Left ventricle myocardium inferior (tissue), 1 donor: ENCODE data around the gene CWC27. TPM values are rescaled to one million over a fixed set of nuclear protein-coding genes. Genes with fewer than 3 reads are reported as not detected.
A peak's percentile ranks its signal among the peaks of the same experiment; 100 is the strongest.

ENCODE experiments used
- DNase-seq: peaks from one replicate; pipeline ENCODE4 v3.0.0-alpha.2; 2020
- H3K27ac ChIP-seq: fragments of 200-600 bp; replicated peaks from 2 replicates; pipeline ENCODE4 v1.8.0; 2021
- H3K27me3 ChIP-seq: fragments of 200-600 bp; 2 replicates; pipeline ENCODE4 v1.8.0; 2021; ENCODE audit warnings: low read depth
- H3K36me3 ChIP-seq: fragments of 200-600 bp; 2 replicates; pipeline ENCODE4 v1.8.0; 2021
- H3K4me1 ChIP-seq: fragments of 200-600 bp; 2 replicates; pipeline ENCODE4 v1.8.0; 2021
- H3K4me3 ChIP-seq: fragments of 200-600 bp; 2 replicates; pipeline ENCODE4 v1.8.0; 2021; ENCODE audit warnings: mild to moderate bottlenecking, moderate library complexity
- H3K9me3 ChIP-seq: fragments of 200-600 bp; replicated peaks from 2 replicates; pipeline ENCODE4 v1.8.0; 2021
- CTCF ChIP-seq: fragments of 200-600 bp; IDR thresholded peaks from 2 replicates; pipeline ENCODE4 v1.8.0; 2021; ENCODE audit warnings: antibody characterized with exemption, mild to moderate bottlenecking, borderline replicate concordance
- intact Hi-C: fragments of 100-400 bp; cut with micrococcal nuclease; formaldehyde crosslinking; loops from one replicate; pipeline ENCODE4 v1.11.0; 2022
- total RNA-seq: library from RNA; stranded (reverse); fragmentation: NEBNext Ultra II Directional; extraction: Animal tissue kit (Norgen Biotek cat#: 25700); gene quantifications from one replicate; pipeline ENCODE4 v1.2.1, GENCODE V29; 2021
- donor health status: DM: no; HTN: yes; CAD: no; lungs with severe emphysema.

Gene CWC27
- total RNA-seq, 1 donor from 2014 or later = 26.7 TPM

GRCh38 chr5:64947801-64948200 lies 179.1 kb downstream of the CWC27 start:
- intact Hi-C loops = no loop called here
- no peak for DNase-seq
- Histone ChIP-seq H3K36me3 (no peaks in the 10 kb centered on the region), H3K27me3 (no peaks in the 10 kb centered on the region), H3K4me3 (no peak overlapping the region), H3K27ac (no peak overlapping the region), H3K9me3 (peaks cover 4% of the 10 kb centered on the region), H3K4me1 (peaks cover 18% of the 10 kb centered on the region)
- no peak for TF ChIP-seq CTCF

- peaks cover 12% of the 10 kb centered on the region for H3K9me3 ChIP-seq
- intact Hi-C loops = no loop called here
- no peak for TF ChIP-seq CTCF
Measured at GRCh38 chr5:64949331-64949730, 180.6 kb downstream of the CWC27 start.

GRCh38 chr5:64952951-64953673 lies 184.4 kb downstream of the CWC27 start:
- intact Hi-C loops = no loop called here
- no peak overlapping the region for H3K27ac ChIP-seq
- no peak for TF ChIP-seq CTCF
- peaks cover 12% of the 10 kb centered on the region for H3K9me3 ChIP-seq
- DNase-seq = no peak
- no peaks in the 10 kb centered on the region for H3K36me3 ChIP-seq
- H3K27me3 ChIP-seq = no peaks in the 10 kb centered on the region
- peaks cover 8% of the 10 kb centered on the region for H3K4me1 ChIP-seq
- H3K4me3 ChIP-seq = no peak overlapping the region

More at GRCh38 chr5:64949331-64949730, 180.6 kb downstream of the CWC27 start:
- Histone ChIP-seq H3K4me1 (peaks cover 18% of the 10 kb centered on the region), H3K4me3 (no peak overlapping the region), H3K36me3 (no peaks in the 10 kb centered on the region), H3K27me3 (no peaks in the 10 kb centered on the region), H3K27ac (no peak overlapping the region)
- no peak for DNase-seq

GRCh38 chr5:64954518-64954917 lies 185.8 kb downstream of the CWC27 start:
- DNase-seq = no peak
- Histone ChIP-seq H3K27ac (no peak overlapping the region), H3K9me3 (peaks cover 12% of the 10 kb centered on the region), H3K27me3 (no peaks in the 10 kb centered on the region), H3K4me1 (peaks cover under 1% of the 10 kb centered on the region), H3K4me3 (no peak overlapping the region), H3K36me3 (no peaks in the 10 kb centered on the region)
- TF ChIP-seq CTCF = no peak
- intact Hi-C loops = no loop called here

- no peak overlapping the region for H3K27ac ChIP-seq
- peak; percentile 67 for TF ChIP-seq CTCF
- H3K4me1 ChIP-seq = no peaks in the 10 kb centered on the region
- no peak for DNase-seq
- intact Hi-C loops = no loop called here
- H3K4me3 ChIP-seq = no peak overlapping the region
- no peaks in the 10 kb centered on the region for H3K27me3 ChIP-seq
- peaks cover 16% of the 10 kb centered on the region for H3K9me3 ChIP-seq
- H3K36me3 ChIP-seq = peaks cover 12% of the 10 kb centered on the region
Measured at GRCh38 chr5:64958757-64959391, 190.1 kb downstream of the CWC27 start.
